Stomach (tissue), 4 donors: ENCODE measurements around the gene HBM.

Source experiments
- CTCF ChIP-seq, 7 experiments: fragments of 450-650 bp in 4 of 7; fragments of 200-600 bp in 3 of 7; sonication (generic) in 3 of 7; IDR thresholded peaks; one replicate each; pipeline ENCODE4 v1.5.1; 2016 to 2019; ENCODE audit warnings: antibody characterized with exemption in 7 of 7, control low read depth in 2 of 7, mild to moderate bottlenecking in 1 of 7
- EP300 ChIP-seq: sonication (generic); formaldehyde crosslinking; IDR thresholded peaks from one replicate; pipeline ENCODE4 v1.6.1; 2017; ENCODE audit warnings: antibody characterized with exemption
- POLR2A ChIP-seq, 4 donors: fragments of 450-650 bp; IDR thresholded peaks; one replicate each; pipeline ENCODE4 v1.6.1; 2016; ENCODE audit warnings: antibody characterized with exemption in 4 of 4, control low read depth in 2 of 4, mild to moderate bottlenecking in 1 of 4, moderate library complexity in 1 of 4
- POLR2AphosphoS5 ChIP-seq, 3 donors: sonication (generic); formaldehyde crosslinking; IDR thresholded peaks; one replicate each; pipeline ENCODE4 v1.6.1; 2016; ENCODE audit warnings: antibody characterized with exemption in 3 of 3

GRCh38 chr16:143456-143855 is 22.3 kb upstream of the HBM start:
- TF ChIP-seq POLR2A (IDR thresholded peaks at IDR 0.05) (no peak), CTCF (IDR thresholded peaks at IDR 0.05) (no peak), POLR2AphosphoS5 (IDR thresholded peaks at IDR 0.05) (no peak), EP300 (no peak)
